GM18502 (cell line): Measurements from ENCODE around the gene RAB24.
A peak's percentile ranks its signal among the peaks of the same experiment; 100 is the strongest.
"Not testable (repeated sequence)": the region's sequence is repeated elsewhere in the genome, so short reads cannot be mapped to it uniquely, and the experiment has no call there.

Experiments used
- ATAC-seq: cut with Tn5 transposase; IDR thresholded peaks from one replicate; pipeline ENCODE4 v1.9.1; 2021; ENCODE audit warnings: mild to moderate bottlenecking; ENCODE audit not compliant: unreplicated experiment, poor library complexity

RAB24 gene

GRCh38 chr5:177303121-177303924 is at the start of gene RAB24, which contains the start of gene PRELID1:
RAB24 (minus strand) TSS chr5:177303719; CDS start chr5:177303288, 431 bp downstream.
PRELID1 (plus strand) TSS chr5:177303799; CDS start chr5:177303986, 187 bp downstream.
- peak; percentile 65 for ATAC-seq

DNA sequence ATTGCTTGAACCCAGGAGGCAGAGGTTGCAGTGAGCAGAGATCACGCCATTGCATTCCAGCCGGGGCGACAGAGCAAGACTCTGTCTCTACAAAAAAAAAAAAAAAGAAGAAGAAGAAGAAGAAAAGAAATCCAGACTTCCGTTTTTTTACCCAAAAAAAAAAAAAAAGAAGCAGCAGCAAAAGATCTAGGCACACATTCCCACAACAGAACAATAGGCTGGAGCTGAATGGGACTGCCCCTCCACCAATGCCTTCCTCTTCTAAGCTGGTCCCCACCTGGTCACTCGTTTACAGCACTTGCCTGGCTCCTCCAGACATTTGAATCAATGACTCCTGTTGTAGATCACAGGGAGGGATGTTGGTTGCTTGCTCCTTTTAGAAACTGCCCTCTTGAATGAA is 49.6 kb upstream of the RAB24 start:
- no peak for ATAC-seq

DNA sequence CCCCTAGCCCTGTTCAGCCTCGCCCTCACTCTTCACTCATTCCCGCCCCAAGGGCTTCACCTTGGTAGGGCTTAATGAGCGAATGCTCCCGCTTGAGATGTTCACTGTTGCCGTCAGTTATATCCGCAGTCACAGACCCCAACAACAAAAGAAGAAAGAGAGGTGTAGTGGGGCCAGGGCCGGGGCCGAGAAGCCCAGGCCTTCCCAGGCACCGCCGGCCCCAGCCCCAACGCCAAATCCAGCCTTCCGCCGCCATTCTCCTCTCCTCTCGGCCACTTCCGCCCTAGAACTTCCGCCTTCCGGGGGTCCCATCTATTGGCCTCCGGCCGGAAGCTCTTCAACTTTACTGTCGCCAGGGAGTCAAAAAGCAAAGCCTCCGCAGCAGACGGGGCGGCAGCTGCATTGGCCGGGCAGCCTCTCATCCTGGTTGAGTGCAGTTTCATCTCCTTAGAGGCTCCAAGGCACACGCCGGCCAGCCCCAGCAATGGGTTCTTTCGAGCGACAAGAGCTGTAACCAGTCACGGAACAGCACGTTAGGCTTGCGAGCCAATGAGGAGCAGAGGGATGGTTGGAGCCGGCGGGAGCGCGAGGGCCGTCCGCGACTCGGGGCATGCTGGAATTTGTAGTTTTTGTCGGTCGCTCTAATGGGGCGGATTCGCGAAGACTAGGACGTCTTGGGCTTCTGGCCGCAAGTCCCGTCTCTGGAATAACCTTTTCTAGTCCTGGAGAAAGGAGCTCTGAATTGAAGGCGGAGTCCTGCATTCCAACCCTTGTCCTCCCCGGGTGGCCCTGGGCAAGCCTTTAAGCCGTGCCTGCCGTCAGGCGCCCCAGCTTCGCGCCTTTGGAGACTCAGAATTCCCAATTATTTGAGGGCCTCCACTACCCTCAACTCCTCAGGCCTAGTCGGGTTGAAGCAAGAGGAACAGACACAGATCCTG is 48.1 kb upstream of the RAB24 start, which contains the start of gene LMAN2:
Gene LMAN2 (minus strand): TSS at position 277 of the 938 bp plus-strand sequence. CDS start 21 bp downstream, at position 256.
- peak; percentile 93 for ATAC-seq

DNA sequence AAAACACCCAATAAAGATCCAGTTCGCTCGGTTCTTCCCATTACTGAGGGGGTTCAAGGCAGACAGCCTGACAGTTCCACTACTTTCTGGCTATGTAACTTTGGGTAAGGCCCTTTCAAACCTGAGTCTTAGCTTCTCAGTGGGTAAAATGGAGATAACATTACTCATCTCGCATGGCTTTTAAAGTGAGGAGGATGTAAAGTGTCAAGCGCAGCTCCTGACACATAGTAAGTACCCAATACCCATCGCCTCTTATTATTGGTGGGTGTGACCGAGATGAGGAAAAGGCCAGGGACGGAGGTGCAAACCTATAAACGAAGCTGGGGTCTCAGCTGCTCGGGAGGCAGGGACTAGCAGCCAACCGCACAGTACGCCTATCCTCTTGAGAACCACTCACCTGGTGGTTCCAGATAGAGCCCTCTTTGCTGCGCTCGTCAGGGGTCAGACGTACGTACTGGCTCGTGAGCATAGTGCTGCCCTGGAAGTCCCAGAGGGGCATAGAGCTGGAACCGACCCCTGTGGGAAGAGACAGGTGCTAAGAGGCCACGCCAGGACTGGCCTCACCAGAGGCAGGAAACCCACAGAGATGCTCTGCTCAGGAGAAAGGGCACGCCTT is 47.4 kb upstream of the RAB24 start:
- no peak for ATAC-seq

DNA sequence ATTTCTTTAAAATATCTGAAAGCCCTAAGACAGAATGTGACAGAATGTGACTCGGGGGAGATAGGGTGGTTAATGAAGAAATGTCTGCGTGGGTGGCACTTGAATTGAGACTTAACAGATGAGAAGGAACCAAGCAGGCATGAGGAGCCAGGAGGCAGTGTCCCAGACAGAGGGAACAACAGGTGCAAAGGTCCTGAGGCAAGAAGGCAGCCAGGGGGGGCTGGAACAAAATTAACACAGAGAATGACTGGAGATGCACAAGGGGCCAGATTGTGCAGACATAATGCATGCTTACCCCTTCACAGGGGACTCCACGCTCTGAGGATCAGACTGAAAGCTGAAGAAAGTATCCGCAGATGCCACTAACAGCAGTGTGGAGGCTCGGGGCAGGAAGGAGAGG is 46.2 kb upstream of the RAB24 start:
- ATAC-seq = no peak

GRCh38 chr5:177349362-177349647 is 45.8 kb upstream of the RAB24 start:
- ATAC-seq = no peak

DNA sequence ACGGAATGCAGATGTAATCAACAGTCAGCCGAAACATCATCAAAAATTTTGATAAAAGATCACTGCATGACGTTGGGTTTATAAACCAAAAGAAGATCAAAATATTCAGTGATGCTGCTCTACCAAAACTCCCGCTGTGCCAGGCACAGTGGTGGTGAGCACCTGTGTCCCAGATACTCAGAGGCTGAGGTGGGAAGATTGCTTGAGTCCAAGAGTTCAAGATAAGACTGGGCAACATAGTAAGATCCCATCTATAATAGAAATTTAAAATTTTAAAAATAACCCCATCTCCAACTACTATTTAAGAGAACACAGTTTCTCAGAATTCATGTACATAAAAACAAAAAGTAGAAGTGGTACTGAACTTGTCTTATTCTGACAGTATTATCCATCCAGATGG is 44.2 kb upstream of the RAB24 start:
- ATAC-seq = no peak

GRCh38 chr5:177346820-177347219 is 43.3 kb upstream of the RAB24 start:
- ATAC-seq = no peak

- ATAC-seq = no peak
These were observed 41.4 kb upstream of the RAB24 start for GRCh38 chr5:177344891-177345290.

GRCh38 chr5:177343777-177344176 is 40.3 kb upstream of the RAB24 start:
- ATAC-seq = no peak

DNA sequence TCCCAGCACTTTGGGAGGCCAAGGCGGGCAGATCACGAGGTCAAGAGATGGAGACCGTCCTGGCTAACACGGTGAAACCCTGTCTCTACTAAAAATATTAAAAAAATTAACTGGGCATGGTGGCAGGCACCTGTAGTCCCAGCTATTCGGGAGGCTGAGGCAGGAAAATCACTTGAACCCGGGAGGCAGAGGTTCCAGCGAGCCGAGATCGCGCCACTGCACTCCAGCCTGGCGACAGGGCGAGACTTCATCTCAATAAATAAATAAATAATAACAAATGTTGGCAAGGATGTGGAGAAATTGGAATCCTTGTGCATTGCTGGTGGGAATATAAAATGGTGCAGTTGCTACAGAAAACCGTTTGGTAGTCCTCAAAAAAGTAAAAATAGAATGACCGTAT is 39.5 kb upstream of the RAB24 start:
- ATAC-seq = not testable (repeated sequence)

GRCh38 chr5:177339107-177339638 is 35.7 kb upstream of the RAB24 start:
- ATAC-seq = no peak

- ATAC-seq = no peak
These were observed 35.0 kb upstream of the RAB24 start for GRCh38 chr5:177338251-177339106.

GRCh38 chr5:177336603-177337494 is 33.3 kb upstream of the RAB24 start:
- ATAC-seq = no peak

DNA sequence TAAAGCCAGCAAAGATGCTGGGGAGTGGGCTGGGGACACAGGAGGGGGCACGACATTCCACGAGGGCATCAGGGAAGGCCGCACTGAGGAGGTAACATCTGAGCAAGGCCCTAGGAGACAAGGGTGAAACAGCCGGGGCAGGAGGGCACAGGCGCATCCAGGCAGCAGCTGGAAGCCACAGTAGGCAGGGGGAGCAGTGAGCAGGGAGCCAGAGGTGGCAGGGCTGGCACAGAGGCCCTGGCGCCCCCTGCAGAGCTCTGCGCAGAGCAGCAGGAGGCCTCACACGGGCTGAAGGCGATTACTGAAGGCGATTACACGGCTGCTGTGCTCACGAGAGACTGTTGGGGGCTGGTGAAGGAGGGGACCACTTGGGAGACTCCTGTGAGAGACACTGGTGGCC is 32.6 kb upstream of the RAB24 start:
- ATAC-seq = no peak

GRCh38 chr5:177335701-177336065 is 32.2 kb upstream of the RAB24 start:
- ATAC-seq = no peak

DNA sequence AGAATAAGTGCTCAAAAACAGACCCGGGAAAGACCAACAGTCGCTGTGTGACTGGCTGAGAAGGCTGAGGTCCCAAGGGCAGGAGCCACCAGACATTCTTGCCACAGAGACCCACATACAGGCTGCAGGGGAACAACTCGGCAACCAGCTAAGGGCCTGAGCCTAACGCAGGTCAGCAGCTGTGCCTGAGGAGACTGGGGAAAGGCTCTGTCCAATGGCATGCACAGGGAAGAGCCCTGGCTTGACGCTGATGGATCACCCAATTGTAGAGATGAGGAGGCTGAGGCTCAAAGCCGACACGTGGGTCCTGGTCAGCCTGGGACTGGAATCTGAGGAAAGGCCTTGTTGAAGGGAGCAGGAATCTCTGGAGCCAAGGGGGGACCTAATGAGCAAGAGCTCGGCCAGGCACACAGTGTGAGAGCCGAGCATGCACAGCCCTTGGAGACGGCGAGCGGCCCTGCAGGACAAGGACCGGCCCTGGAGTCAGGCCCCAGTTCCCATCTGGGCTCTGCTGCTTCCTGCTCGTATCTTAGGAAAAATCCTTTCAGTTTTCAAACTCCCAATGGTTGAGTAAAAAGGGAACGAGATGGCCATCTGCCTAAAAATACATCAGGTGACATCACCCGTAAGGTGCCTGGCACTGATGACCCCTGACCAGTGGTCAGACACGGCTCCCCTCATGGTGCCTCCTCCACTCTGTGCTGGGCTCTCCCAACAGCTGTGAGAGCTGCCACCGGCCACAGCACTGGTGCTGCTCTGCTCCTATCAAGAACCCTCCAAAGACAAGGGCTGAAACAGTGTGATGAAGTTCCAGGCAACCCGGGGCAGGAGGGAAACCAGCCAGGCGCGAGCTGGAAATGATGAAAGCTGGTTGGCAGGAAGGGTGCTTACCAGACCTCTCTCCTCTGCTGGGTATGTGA is 31.5 kb upstream of the RAB24 start:
- ATAC-seq = no peak

GRCh38 chr5:177334155-177334551 is 30.6 kb upstream of the RAB24 start:
- no peak for ATAC-seq
